ENCODE results near the gene RPS6KA3. TPM values are rescaled to one million over a fixed set of nuclear protein-coding genes. Genes with fewer than 3 reads are reported as not detected.

RPS6KA3 gene
- total and polyA plus RNA-seq, 9 of the 15 experiments (the other 6 are each of a cell fraction or from before 2014, with no cell fraction given) = 10.9 to 61.9 (median 37.4) TPM

DNA sequence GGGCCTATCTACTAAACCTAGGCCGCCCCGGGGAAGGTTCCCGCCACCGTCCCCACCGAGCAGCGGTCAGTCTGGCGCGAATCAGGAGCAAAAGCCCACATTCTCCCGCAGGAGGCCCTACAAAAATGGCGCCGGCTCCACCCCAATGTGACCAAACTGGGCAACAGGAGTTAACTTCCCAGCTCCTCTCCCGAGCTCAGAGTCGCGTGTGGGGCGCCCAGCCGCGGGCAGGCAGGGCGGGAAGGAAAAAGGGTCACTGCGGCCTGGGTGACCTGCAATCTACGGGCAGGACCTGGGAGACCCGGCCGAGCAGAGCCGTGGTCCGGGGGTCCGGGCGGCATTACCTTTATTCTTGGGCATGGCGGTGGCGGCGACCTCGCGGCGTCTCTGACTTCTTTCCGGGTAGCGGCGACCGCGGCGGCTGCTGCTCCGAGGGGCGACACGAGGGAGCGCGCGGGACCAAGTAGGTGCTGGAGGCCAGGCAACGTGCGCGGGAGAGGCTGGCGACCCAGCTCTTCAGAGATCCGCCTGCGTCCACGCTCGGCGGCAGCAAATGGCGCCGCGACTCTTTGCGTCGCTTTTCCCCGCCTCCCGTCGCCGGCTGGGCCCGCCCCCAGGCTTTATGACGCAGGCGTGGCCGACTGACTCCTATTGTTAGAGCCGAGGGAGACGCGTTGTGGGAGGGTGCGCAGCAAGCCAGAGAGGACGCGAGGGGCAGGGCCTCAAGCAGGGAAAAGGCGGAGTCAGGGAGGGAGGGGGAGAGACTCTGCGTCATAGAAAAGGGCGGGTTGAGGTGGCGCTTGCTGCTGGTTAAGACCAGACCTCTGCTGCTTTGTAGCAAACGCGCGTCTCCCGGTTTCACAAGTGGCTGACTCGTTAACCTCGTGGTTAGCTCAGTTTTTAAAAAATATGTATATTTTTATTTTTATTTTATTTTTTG lies 125.2 kb downstream of the RPS6KA3 start, which contains the start of gene EIF1AX (continued):
- TF ChIP-seq, protein P1, sequence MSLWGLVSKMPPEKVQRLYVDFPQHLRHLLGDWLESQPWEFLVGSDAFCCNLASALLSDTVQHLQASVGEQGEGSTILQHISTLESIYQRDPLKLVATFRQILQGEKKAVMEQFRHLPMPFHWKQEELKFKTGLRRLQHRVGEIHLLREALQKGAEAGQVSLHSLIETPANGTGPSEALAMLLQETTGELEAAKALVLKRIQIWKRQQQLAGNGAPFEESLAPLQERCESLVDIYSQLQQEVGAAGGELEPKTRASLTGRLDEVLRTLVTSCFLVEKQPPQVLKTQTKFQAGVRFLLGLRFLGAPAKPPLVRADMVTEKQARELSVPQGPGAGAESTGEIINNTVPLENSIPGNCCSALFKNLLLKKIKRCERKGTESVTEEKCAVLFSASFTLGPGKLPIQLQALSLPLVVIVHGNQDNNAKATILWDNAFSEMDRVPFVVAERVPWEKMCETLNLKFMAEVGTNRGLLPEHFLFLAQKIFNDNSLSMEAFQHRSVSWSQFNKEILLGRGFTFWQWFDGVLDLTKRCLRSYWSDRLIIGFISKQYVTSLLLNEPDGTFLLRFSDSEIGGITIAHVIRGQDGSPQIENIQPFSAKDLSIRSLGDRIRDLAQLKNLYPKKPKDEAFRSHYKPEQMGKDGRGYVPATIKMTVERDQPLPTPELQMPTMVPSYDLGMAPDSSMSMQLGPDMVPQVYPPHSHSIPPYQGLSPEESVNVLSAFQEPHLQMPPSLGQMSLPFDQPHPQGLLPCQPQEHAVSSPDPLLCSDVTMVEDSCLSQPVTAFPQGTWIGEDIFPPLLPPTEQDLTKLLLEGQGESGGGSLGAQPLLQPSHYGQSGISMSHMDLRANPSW (CRISPR knock-in tag; IDR thresholded peaks at IDR 0.05) = no peak
- TF ChIP-seq POLR2H (tag; IDR thresholded peaks at IDR 0.05; ENCODE audit: low read depth) = peak; percentile 95
- TF ChIP-seq, protein P2, sequence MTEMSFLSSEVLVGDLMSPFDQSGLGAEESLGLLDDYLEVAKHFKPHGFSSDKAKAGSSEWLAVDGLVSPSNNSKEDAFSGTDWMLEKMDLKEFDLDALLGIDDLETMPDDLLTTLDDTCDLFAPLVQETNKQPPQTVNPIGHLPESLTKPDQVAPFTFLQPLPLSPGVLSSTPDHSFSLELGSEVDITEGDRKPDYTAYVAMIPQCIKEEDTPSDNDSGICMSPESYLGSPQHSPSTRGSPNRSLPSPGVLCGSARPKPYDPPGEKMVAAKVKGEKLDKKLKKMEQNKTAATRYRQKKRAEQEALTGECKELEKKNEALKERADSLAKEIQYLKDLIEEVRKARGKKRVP (CRISPR knock-in tag; IDR thresholded peaks at IDR 0.05) = no peak
- TF ChIP-seq, protein P3, sequence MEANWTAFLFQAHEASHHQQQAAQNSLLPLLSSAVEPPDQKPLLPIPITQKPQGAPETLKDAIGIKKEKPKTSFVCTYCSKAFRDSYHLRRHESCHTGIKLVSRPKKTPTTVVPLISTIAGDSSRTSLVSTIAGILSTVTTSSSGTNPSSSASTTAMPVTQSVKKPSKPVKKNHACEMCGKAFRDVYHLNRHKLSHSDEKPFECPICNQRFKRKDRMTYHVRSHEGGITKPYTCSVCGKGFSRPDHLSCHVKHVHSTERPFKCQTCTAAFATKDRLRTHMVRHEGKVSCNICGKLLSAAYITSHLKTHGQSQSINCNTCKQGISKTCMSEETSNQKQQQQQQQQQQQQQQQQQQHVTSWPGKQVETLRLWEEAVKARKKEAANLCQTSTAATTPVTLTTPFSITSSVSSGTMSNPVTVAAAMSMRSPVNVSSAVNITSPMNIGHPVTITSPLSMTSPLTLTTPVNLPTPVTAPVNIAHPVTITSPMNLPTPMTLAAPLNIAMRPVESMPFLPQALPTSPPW (CRISPR knock-in tag; IDR thresholded peaks at IDR 0.05) = peak; percentile 78
- no peak for TF ChIP-seq ZNF830 (CRISPR knock-in tag; IDR thresholded peaks at IDR 0.05)
- peak; percentile 57 to 80; a peak in 3 of 4 replicates for TF ChIP-seq FOXK2 (conservative IDR thresholded peaks at IDR 0.05 in 1 of 2, IDR thresholded peaks at IDR 0.05 in 1 of 2; ENCODE audit: low read depth in 2 of 2)
- TF ChIP-seq, protein P4, sequence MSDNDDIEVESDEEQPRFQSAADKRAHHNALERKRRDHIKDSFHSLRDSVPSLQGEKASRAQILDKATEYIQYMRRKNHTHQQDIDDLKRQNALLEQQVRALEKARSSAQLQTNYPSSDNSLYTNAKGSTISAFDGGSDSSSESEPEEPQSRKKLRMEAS (CRISPR knock-in tag; IDR thresholded peaks at IDR 0.05) = peak; percentile 50; the same call in 1 of the 2 replicates
- 0 out of 2 replicates have a peak, but pooled peaks have one; percentile 14 for TF ChIP-seq HNRNPL (IDR thresholded peaks at IDR 0.05; ENCODE audit: low read depth, low read length)
- TF ChIP-seq EZH2 (IDR thresholded peaks at IDR 0.05; ENCODE audit: borderline replicate concordance, low read depth, low read length) = no peak
- peak in 1 of 2 experiments; percentile 26; a peak in 1 of 3 replicates for TF ChIP-seq CBX3 (IDR thresholded peaks at IDR 0.05; ENCODE audit: borderline replicate concordance in 1 of 2, low read length in 2 of 2)
- peak; percentile 94 to 95 for TF ChIP-seq NRF1 (conservative IDR thresholded peaks at IDR 0.05 in 1 of 2, IDR thresholded peaks at IDR 0.05 in 1 of 2)
- no peak for TF ChIP-seq NFATC3 (IDR thresholded peaks at IDR 0.05)
- TF ChIP-seq, protein P5, sequence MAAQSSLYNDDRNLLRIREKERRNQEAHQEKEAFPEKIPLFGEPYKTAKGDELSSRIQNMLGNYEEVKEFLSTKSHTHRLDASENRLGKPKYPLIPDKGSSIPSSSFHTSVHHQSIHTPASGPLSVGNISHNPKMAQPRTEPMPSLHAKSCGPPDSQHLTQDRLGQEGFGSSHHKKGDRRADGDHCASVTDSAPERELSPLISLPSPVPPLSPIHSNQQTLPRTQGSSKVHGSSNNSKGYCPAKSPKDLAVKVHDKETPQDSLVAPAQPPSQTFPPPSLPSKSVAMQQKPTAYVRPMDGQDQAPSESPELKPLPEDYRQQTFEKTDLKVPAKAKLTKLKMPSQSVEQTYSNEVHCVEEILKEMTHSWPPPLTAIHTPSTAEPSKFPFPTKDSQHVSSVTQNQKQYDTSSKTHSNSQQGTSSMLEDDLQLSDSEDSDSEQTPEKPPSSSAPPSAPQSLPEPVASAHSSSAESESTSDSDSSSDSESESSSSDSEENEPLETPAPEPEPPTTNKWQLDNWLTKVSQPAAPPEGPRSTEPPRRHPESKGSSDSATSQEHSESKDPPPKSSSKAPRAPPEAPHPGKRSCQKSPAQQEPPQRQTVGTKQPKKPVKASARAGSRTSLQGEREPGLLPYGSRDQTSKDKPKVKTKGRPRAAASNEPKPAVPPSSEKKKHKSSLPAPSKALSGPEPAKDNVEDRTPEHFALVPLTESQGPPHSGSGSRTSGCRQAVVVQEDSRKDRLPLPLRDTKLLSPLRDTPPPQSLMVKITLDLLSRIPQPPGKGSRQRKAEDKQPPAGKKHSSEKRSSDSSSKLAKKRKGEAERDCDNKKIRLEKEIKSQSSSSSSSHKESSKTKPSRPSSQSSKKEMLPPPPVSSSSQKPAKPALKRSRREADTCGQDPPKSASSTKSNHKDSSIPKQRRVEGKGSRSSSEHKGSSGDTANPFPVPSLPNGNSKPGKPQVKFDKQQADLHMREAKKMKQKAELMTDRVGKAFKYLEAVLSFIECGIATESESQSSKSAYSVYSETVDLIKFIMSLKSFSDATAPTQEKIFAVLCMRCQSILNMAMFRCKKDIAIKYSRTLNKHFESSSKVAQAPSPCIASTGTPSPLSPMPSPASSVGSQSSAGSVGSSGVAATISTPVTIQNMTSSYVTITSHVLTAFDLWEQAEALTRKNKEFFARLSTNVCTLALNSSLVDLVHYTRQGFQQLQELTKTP (IDR thresholded peaks at IDR 0.05; ENCODE audit: low read depth in 1 of 2, partially characterized antibody in 2 of 2) = peak in 1 of 2 experiments; percentile 23
- TF ChIP-seq ZFP30 (CRISPR knock-in tag; IDR thresholded peaks at IDR 0.05; ENCODE audit: borderline replicate concordance) = no peak
- peak; percentile 80 for TF ChIP-seq RBBP5 (IDR thresholded peaks at IDR 0.05; ENCODE audit: borderline replicate concordance, insufficient read depth, low read length, poor library complexity, severe bottlenecking)
